HUES6 (cell line): ENCODE data around the gene MID1.

Experiments
- H3K27ac ChIP-seq: 2 replicates; pipeline ENCODE4 v1.7.0; 2013; ENCODE audit warnings: low read depth, mild to moderate bottlenecking, low read length, inconsistent platforms
- H3K27me3 ChIP-seq: 2 replicates; pipeline ENCODE4 v1.6.1; 2013; ENCODE audit warnings: low read length; ENCODE audit not compliant: control insufficient read depth, insufficient read depth
- H3K36me3 ChIP-seq: 2 replicates; pipeline ENCODE4 v1.6.1; 2013; ENCODE audit warnings: low read length; ENCODE audit not compliant: control insufficient read depth, insufficient read depth
- H3K4me1 ChIP-seq: 2 replicates; pipeline ENCODE4 v1.6.1; 2013; ENCODE audit warnings: low read length; ENCODE audit not compliant: control insufficient read depth, insufficient read depth
- H3K4me3 ChIP-seq: 2 replicates; pipeline ENCODE4 v1.5.1; 2013; ENCODE audit warnings: low read depth, low read length
- H3K9ac ChIP-seq: one replicate; pipeline ENCODE4 v1.6.1; 2013; ENCODE audit warnings: mild to moderate bottlenecking, low read length
- H3K9me3 ChIP-seq: 2 replicates; pipeline ENCODE4 v1.6.1; 2013; ENCODE audit warnings: low read depth, low read length; ENCODE audit not compliant: control insufficient read depth, insufficient read depth

MID1 gene

GRCh38 chrX:10414156-10414824, 206.1 kb downstream of the MID1 start:
- Histone ChIP-seq H3K27ac (no peak overlapping the region), H3K4me1 (no peaks in the 10 kb centered on the region; the same call in 1 of the 2 replicates), H3K4me3 (no peak overlapping the region), H3K9me3 (no peaks in the 10 kb centered on the region), H3K27me3 (no peaks in the 10 kb centered on the region; the same call in 1 of the 2 replicates), H3K9ac (no peak overlapping the region), H3K36me3 (no peaks in the 10 kb centered on the region)

GRCh38 chrX:10404436-10404835, 215.9 kb downstream of the MID1 start:
- H3K9ac ChIP-seq: no peak overlapping the region
- no peaks in the 10 kb centered on the region for H3K36me3 ChIP-seq
- H3K27ac ChIP-seq: no peak overlapping the region
- peaks cover 3% of the 10 kb centered on the region; the same call in 1 of the 2 replicates for H3K9me3 ChIP-seq
- no peaks in the 10 kb centered on the region; the same call in 1 of the 2 replicates for H3K27me3 ChIP-seq
- H3K4me3 ChIP-seq: no peak overlapping the region
- H3K4me1 ChIP-seq: no peaks in the 10 kb centered on the region

GRCh38 chrX:10401239-10401638, 219.1 kb downstream of the MID1 start:
- Histone ChIP-seq H3K36me3 (no peaks in the 10 kb centered on the region), H3K9ac (no peak overlapping the region), H3K9me3 (peaks cover 3% of the 10 kb centered on the region; the same call in 1 of the 2 replicates), H3K4me1 (peaks cover 14% of the 10 kb centered on the region), H3K27ac (no peak overlapping the region), H3K27me3 (no peaks in the 10 kb centered on the region), H3K4me3 (no peak overlapping the region)

GRCh38 chrX:10399043-10399741, 221.2 kb downstream of the MID1 start:
- Histone ChIP-seq H3K27me3 (no peaks in the 10 kb centered on the region), H3K27ac (no peak overlapping the region), H3K36me3 (no peaks in the 10 kb centered on the region), H3K4me3 (no peak overlapping the region), H3K9me3 (peaks cover 3% of the 10 kb centered on the region; the same call in 1 of the 2 replicates), H3K9ac (no peak overlapping the region), H3K4me1 (peaks cover 14% of the 10 kb centered on the region)

- Histone ChIP-seq H3K27me3 (no peaks in the 10 kb centered on the region; the same call in 1 of the 2 replicates), H3K9me3 (no peaks in the 10 kb centered on the region; the same call in 1 of the 2 replicates), H3K9ac (no peak overlapping the region), H3K27ac (no peak overlapping the region), H3K4me1 (peaks cover 14% of the 10 kb centered on the region), H3K4me3 (no peak overlapping the region), H3K36me3 (no peaks in the 10 kb centered on the region)
Measured at GRCh38 chrX:10398215-10398614, 222.2 kb downstream of the MID1 start.

- H3K27ac ChIP-seq: no peak overlapping the region
- H3K36me3 ChIP-seq: no peaks in the 10 kb centered on the region
- H3K4me1 ChIP-seq: peaks cover 14% of the 10 kb centered on the region
- H3K4me3 ChIP-seq: no peak overlapping the region
- no peaks in the 10 kb centered on the region; the same call in 1 of the 2 replicates for H3K27me3 ChIP-seq
- H3K9ac ChIP-seq: no peak overlapping the region
- H3K9me3 ChIP-seq: no peaks in the 10 kb centered on the region
Measured at GRCh38 chrX:10397349-10397748, 223.0 kb downstream of the MID1 start.

DNA sequence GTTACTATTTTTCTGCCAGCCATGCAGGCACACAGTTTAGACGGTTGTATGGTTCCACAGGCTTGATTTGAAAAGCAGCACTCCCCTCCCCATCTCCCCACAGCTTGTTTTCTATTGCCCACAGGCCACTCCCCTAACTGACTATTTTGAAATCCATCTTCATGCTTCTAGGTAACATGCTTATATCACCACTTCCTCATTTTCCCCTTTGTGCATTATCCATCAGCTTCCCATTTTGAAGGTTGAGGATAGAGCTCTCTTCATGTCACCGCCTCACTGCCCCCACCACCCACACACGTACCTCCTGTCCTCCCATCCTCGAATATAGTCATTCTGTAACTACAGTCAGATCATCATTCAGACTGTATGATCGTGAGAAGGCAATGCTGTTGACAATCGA, 224.7 kb downstream of the MID1 start:
- Histone ChIP-seq H3K27me3 (no peaks in the 10 kb centered on the region; the same call in 1 of the 2 replicates), H3K4me1 (peaks cover 14% of the 10 kb centered on the region), H3K4me3 (no peak overlapping the region), H3K9me3 (no peaks in the 10 kb centered on the region), H3K27ac (no peak overlapping the region), H3K9ac (no peak overlapping the region), H3K36me3 (no peaks in the 10 kb centered on the region)
